ENCODE measurements around the gene BMPR1A.
"Not testable (repeated sequence)": the region's sequence is repeated elsewhere in the genome, so short reads cannot be mapped to it uniquely, and the experiment has no call there.

Gene BMPR1A

DNA sequence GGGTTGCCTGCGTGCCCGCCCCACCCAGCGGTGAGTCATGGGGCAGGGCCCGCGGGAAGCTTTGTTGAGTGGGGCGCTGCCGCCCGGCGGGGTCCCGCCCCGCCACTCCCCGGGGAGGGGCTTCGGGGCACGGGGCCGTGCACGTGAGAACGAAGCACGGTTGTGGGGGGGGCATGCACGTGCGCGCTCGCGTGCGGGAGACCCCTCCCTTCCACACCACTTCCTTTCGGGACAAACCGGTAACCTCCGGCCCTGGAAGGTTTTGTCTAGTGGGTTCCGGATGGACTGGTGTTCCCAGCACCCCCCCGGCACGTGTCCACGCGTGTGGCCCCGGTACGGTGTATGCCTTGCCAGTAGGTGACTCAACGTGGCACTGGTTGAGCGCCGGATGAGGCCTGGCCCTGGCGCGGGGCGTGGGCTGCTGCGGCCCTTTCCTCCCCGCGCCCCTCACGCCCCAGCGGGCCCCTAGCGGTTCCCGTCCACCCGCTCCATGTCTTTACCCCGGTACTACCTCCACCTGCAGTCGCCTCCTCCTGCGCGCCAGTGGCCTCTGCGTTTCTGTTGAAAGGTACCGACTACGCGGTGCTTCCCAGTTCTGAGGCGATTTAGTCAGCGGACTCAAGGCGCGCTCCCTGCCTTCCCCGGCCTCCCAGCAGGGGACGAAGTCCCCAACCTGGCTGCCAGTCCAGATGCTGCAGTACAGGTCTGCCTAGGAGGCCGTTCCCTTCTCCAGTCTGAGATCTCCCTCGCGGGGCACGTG, 215.0 kb downstream of the BMPR1A start:
- DNase-seq = peak; percentile 88 to 89

DNA sequence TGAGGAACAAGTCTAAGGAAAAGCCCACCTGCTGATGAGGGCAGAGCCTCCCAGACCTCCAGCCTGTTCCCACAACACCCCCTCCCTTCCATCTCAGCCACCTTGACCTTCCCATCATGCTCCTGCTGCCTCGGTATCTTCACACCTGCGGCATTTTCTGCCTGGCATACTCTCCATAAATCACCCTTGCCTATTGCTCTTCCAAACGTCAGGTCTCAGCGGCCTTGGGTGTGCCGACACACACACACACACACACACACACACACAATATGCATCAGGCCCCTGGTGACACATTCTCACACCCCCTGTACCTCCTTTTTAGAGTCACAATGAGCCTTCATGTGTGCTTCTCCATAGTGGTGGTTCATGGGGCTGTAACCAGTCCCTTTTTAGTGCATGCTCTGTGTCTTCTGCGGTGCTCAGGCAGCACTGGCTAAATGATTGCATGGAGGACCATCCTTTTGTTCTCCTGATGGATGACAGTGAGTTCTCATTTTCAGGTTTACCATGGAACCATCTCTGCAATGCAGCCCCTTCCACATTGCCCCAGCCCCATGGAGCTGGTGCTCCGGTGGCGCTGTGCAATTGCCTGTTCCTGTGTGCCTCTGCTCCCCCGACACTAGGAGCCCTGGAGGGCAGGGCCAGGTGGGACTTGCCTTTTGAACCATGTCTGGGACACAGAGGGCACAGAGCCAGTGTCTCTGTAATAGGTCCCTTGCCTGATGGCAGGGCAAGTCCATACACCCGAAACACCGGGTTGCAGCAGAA, 216.4 kb downstream of the BMPR1A start:
- DNase-seq = no peak

DNA sequence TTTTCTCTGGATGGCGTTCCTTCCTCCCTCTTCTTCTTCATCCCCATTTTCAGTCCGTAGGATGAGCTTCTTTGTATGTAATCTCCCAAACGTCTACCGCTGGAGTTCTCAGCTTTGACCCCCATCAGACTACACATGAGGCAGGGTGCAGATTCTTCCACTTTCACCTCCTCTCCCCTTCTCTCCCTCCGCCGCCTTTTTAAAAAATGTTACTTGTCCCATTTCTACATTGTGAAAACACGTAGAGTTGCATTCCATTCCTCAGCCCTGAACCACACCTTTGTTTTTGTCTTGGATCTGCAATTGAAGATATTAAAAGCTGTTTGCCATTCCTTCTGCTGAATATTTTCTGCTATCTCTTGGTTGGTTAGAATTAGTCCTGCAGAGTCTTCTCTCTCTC, 218.1 kb downstream of the BMPR1A start:
- no peak for DNase-seq

DNA sequence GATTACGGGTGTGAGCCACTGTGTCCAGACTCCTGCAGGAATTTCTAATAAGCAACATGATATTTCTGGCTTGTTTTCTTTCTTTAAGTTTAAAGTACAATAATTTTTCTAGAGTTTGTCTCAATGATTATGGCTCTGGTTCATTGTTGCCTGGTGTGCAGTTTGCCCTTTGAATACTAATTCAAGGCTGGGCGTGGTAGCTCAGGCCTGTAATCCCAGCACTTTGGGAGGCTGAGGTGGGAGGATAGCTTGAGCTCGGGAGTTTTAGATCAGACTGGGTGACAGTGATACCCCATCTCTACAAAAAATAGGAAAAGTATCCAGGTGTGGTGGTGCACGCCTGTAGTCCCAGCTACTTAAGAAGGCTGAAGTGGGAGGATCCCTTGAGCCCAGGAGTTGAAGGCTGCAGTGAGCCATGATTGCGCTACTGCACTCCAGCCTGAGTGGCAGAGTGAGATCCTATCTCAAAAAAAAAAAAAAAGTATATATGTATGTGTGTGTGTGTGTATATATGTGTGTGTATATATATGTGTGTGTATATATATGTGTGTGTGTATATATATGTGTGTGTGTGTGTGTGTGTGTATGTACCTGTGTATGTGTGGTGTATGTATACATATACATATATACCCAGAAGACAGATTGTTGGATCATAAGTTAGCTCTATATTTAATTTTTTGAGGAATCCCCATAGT, 220.1 kb downstream of the BMPR1A start:
- DNase-seq = no peak

DNA sequence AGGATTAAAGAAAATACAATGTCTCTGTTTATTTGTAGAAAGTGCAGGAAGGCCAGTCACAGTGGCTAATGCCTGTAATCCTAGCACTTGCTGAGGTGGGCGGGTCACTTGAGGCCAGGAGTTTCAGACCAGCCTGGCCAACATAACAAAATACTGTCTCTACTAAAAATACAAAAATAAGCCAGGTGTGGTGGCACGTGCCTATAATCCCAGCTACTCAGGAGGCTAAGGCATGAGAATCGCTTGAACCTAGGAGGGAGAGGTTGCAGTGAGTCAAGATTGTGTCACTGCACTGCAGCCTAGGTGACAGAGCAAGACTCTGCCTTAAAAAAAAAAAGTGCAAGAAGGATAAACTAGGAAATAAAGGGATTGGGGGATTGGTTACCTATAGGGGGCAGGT, 222.0 kb downstream of the BMPR1A start:
- not testable (repeated sequence) for DNase-seq

DNA sequence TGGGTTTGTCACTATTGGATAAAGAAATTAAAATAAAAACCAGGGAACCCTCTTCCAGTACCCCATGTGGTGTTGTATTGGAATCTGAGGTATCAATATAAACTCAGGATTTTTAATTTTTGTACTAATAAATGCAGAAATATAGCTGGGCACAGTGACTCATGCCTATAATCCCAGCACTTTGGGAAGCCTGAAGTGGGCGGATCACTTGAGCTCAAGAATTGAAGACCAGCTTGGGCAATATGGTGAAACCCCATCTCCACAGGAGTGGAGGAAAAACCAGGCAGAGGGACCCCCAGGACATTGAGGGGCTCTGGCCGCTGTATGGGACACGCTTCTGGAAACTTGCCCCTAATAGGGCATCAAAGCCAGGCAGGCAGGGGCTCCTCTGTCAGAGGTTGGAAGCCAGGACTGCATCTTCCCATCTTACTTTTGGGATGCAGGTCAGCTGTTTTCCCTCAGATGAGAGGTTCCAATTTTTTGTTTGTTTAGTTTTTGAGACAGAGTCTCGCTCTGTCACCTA, 222.9 kb downstream of the BMPR1A start:
- DNase-seq = no peak

DNA sequence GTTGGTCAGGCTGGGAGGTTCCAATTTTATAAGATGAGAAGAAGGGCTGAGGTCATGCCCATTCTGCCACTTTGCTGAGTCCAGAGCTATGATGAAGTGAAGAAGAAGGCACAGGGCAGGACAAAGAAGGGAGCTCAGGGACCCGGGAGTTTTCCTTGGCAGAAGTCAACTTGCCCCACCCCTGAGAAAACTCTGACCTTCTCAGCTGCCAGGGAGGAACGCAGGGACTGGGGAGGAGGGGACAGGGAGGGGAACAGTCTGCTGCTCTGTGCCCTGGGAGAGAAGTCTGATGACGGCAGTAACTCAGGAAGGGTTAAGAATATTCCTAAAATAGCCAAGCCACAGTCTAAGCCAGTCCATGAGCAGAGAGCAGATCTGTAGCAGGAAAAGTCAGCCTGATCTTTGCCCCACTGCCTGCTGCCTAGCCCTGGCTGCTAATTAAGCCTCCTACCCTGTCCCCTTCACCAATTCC, 223.6 kb downstream of the BMPR1A start:
- no peak for DNase-seq

DNA sequence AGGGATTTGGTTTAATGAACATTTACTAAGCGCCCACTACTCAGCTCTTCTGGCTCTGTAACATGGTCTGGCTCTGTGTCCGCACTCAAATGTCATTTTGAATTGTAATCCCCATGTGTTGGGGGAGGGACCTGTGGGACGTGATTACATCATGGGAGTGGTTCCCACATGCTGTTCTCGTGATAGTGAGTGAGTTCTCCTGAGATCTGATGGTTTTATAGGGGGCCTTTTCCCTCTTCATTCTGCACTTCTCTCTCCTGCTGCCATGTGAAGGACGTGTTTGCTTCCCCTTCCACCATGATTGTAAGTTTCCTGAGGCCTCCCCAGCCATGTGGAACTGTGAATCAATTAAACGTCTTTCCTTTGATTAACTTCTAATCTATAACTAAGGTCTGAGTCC, 224.6 kb downstream of the BMPR1A start:
- DNase-seq = not testable (repeated sequence)

DNA sequence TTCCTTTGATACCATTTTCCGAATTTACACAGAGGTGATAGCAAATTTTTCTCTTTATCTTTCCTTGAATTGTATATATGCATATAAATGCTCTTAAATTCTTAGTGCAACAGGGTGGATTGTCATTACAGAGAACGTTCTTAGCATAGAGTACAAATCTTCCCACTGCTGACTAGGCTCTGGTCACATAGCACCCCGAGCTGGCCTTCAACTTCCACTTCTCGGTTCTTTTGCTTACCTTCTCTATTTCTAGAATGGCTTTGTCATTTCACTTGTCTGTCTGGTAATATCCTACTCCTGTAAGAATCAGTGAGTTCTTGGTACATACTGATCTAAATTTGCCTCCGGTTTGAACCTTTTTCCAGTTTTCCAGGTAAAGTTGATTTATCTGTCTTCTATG, 225.3 kb downstream of the BMPR1A start:
- DNase-seq = no peak

Measured in stimulated activated CD4-positive, alpha-beta T cell treated with anti-CD3 and anti-CD28 coated beads, Interleukin-4, amount 100 ng/mL, for 4 hours (primary cell).